ENCODE measurements around the gene ASCL3.

- TF ChIP-seq CTCF (conservative IDR thresholded peaks at IDR 0.05; ENCODE audit: low read depth in 2 of 2) (no peak), EZH2 (IDR thresholded peaks at IDR 0.05; ENCODE audit: low read depth, unreplicated experiment) (no peak), POLR2AphosphoS5 (IDR thresholded peaks at IDR 0.05; ENCODE audit: low read depth) (no peak), REST (IDR thresholded peaks at IDR 0.05; ENCODE audit: unreplicated experiment) (no peak)
Observed at GRCh38 chr11:8980485-8980884, 37.7 kb upstream of the ASCL3 start.
